Astrocyte (in vitro differentiated cells and primary cell): ENCODE measurements around the gene INTS13.

ENCODE experiments used
- CTCF ChIP-seq: IDR thresholded peaks from 2 replicates; pipeline ENCODE4 v1.5.1; 2011; ENCODE audit warnings: low read depth, mild to moderate bottlenecking, inconsistent platforms, low read length, moderate library complexity; ENCODE audit not compliant: insufficient read depth
- EZH2 ChIP-seq: IDR thresholded peaks from 2 replicates; pipeline ENCODE4 v1.6.1; 2012; ENCODE audit warnings: mild to moderate bottlenecking, low read length, inconsistent platforms; ENCODE audit not compliant: insufficient read depth

GRCh38 chr12:26891704-26892103 is 46.1 kb downstream of the INTS13 start:
- TF ChIP-seq CTCF, result no peak
- no peak for TF ChIP-seq EZH2
